Frontal cortex (tissue), 4 donors: ENCODE results near the gene TIMP1. TPM values are rescaled to one million over a fixed set of nuclear protein-coding genes. Genes with fewer than 3 reads are reported as not detected.

Experiments used
- DNase-seq, 2 donors: peaks; one replicate each; pipeline ENCODE4 v3.0.0; 2012; ENCODE audit warnings: low spot score in 2 of 2
- FAIRE-seq: peaks from 2 replicates; lab custom pipeline; 2012; peaks lifted over from hg19 to GRCh38; lab: Jason Lieb, UNC
- total RNA-seq: library from RNA; depleted of rRNA; stranded (reverse); fragments of >200 nt; gene quantifications from one replicate; pipeline ENCODE4 v1.2.3, GENCODE V29; 2014
- donor health status: control.
- donor health status: control.
- donor health status: control.

TIMP1 gene
- total RNA-seq, 1 donor from 2014 or later = 2.9 TPM

- FAIRE-seq (no peak), DNase-seq (no peak)
Measured at GRCh38 chrX:47572773-47573340, 9.4 kb upstream of the TIMP1 start.

DNA sequence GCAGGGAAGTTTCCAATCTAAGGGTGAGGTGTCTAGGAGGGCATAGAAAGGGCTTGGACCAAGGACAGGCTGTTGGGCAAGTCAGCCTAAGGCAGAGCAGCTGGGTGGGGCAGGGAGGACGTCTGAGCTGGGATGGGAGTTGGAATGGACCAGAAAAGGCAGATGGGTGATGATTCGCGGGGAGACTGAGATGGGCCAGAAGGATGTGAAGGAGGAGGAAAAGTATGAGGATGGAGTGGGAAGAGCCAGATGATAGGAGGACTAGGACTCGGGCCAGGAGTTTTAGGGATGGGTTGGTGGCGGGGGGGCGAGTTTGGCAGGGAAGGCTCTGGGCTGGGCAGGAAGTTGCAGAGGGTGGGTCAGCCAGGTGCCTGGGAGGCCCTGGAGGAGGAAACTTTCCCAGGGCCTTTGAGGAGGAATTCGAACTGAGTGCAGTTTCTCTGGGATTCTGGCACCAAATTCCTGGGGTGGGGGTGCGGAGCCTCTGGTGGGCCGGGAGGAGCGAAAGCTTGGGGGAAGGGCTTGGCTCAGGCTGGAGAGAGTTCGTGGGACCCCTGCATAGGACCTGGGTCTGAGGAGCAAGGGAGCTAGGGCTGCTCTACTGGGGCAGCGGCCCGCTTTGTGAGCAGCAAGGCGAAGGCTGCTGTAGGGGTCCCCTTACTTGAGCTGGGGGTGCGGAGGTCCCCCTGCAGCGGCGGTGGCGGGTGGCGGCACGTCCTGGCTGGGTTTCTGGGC lies 8.7 kb upstream of the TIMP1 start:
- FAIRE-seq = no peak
- no peak for DNase-seq

GRCh38 chrX:47574076-47574546 lies 8.1 kb upstream of the TIMP1 start:
- FAIRE-seq = no peak
- DNase-seq = no peak

DNA sequence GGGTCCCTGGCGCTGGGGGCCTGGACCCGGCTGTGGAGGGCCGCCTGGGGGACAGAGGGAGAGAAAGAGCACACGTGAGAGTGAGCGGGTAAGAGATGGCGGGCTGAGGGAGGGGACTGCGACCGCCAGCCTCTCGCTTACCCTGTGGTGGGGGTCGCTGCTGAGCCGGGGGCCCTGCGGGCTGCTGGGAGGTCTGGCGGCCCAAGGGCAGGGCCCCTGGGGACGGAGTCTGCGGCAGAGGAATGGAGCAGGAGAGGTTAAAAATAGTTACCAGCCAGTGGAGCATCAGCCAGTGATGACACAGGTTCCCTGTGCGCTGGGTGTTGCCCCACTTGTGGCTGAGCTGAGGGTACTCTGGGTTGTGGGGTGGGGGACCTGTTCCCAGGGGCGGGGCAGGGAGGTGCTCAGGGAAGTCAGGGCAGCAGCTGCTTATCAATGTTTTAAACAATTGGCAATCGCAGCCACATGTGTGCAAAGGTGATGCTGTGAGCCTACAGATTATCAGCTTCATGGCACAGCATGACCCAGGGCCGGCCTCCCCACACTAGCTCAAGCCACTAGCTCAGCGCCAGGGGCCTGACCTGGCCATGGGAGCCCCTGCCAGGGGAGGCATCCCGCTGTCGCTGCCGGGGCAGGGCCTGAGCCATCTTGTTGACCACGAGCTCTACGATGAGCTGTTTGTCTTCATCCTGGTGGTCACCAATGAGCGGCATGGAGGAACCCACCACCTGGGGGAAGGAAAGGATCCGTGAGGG lies 7.5 kb upstream of the TIMP1 start:
- no peak for DNase-seq
- FAIRE-seq = no peak

GRCh38 chrX:47576021-47576898 lies 6.0 kb upstream of the TIMP1 start:
- DNase-seq (no peak), FAIRE-seq (no peak)

DNA sequence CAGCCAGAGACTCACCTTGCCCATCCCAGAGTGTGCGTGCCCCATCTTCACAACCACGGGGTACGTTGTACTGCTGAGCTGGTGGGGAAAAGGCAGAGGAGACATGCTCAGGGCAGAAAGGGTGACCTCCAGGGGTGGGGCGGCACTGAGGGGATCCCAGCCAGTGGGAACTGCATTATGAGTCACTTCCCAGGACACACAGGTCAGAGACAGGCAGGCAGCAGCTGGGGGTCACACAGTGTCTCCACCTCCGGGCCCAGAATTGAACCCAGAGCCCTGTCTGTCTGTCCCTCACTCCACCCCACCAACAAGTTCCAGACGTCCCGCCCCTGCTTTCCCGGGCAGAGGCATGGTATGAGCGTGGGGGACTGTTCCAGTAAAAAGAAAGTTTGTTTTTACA lies 4.8 kb upstream of the TIMP1 start:
- FAIRE-seq (no peak), DNase-seq (no peak)

GRCh38 chrX:47577901-47578300 lies 4.3 kb upstream of the TIMP1 start:
- DNase-seq = no peak
- FAIRE-seq = no peak

DNA sequence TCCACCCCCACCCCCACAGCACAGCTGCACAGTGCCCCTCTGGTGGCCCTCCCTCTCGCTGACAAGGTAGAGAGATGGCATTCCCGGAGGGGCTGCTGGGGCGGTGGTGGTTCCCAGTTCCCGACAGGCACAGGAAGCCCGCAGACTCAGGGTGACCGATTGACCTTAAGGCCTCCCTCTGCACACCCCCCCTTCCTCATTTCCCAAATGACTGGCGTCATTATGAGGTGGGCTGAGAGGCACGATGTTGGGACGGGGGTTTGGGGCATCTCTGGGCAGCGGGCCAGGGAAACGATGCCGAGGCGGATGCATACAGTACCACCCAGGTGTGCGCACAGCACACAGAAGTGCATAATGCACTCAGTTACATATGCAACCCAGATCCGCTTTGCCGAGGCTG lies 3.5 kb upstream of the TIMP1 start:
- FAIRE-seq (no peak), DNase-seq (no peak)

DNA sequence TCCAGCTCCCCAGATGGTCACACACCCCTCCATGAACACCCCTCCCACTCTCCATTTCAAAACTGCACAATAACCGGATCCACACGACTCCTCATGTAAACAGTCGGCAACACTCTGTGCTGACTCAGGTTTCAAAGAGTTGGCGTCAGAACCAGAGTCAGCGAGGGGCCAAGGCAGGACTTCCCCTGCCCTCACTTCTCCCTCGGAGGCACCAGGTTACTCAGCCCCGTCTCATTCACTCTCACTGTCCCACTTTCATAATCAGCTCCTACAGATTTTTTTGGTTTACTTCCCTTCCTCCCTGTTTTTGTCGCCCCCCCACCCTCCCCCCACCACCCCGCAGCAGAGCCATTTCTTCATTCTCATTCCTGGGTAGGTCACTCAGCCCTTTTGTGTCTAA lies 2.7 kb upstream of the TIMP1 start:
- FAIRE-seq = no peak
- no peak for DNase-seq

GRCh38 chrX:47583240-47583861 lies 1.1 kb downstream of the TIMP1 start:
- DNase-seq = no peak
- FAIRE-seq = no peak

GRCh38 chrX:47584714-47585113 lies 2.5 kb downstream of the TIMP1 start:
- no peak for DNase-seq
- no peak for FAIRE-seq

GRCh38 chrX:47585273-47585672 lies 3.0 kb downstream of the TIMP1 start:
- DNase-seq (no peak), FAIRE-seq (no peak)

- FAIRE-seq (no peak), DNase-seq (no peak)
Measured at GRCh38 chrX:47586043-47586787, 4.0 kb downstream of the TIMP1 start.

GRCh38 chrX:47587091-47587891 lies 5.1 kb downstream of the TIMP1 start:
- no peak for DNase-seq

DNA sequence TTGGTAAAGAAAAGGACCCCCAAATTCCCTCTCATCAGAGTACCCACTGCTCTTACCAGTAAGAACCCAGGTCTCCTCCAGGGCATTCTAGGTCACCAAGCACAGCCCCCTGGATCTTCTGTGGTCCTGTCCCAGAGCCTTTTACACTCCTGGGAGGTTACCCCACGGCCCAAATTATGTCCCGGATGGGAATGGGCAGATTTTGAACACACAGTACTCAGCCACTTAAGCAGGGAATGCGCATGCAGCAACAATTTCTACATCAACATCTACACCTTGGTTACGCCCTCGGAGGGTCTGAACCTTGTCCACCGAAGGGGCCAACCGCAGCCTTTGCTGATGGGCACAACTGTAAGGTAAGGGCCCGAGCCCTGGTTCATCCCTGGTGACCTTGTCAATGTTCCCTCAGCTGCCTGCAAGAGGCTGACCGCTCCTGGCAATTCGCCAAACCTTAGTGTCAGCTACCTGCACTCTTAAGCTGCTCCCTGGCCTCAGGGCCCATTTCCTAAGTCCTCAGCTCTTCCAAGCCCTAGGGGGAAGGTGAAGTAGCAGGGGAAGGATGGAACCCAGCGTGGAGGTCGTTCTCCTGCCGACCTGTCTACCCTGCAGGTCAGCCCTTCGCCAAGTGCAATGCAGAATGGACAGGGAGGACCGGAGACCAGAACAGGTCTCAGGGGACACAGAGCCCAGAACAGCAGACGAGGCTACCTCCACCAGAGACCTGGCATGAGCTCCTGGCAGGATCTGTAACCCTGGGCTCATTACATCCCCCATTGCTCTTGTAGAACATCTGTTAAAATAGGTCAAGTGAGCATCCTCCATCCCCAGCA lies 5.9 kb downstream of the TIMP1 start:
- FAIRE-seq (no peak), DNase-seq (no peak)

More at GRCh38 chrX:47587091-47587891, 5.1 kb downstream of the TIMP1 start:
- no peak for FAIRE-seq

- FAIRE-seq = no peak
Measured at GRCh38 chrX:47590984-47591383, 8.7 kb downstream of the TIMP1 start.

DNA sequence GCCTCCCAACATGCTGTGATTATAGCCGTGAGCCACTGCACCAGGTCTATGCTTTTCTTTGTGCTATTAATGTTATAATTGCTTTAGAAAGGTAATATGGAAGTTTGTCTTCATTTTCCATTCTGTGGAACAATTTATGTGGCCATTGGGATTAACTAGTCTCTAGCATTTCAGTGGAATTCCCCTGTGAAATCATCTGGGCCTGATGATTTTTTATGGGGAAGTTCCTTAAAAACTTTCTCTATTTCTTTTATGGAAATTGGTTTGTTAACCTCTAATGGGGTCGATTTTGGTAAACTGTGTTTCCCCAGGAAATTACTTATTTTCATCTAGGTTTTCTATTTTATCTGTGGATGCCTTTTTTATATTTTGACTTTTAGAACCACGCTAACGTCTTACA lies 11.3 kb downstream of the TIMP1 start:
- DNase-seq (no peak), FAIRE-seq (no peak)

More at GRCh38 chrX:47590984-47591383, 8.7 kb downstream of the TIMP1 start:
- no peak for DNase-seq
